K562 (cell line): ENCODE measurements around the gene PLS1. TPM values are rescaled to one million over a fixed set of nuclear protein-coding genes. Genes with fewer than 3 reads are reported as not detected.
A peak's percentile ranks its signal among the peaks of the same experiment; 100 is the strongest.

Source experiments
- ATAC-seq: fragments of 200-7000 bp; cut with Tn5 transposase; 3 replicates; pipeline ENCODE4 v1.9.1; 2020; ENCODE audit warnings: moderate library complexity
- BruUV-seq: library from RNA; stranded (reverse); fragments of 400-500 nt; replicated peaks from 2 replicates; lab custom pipeline; 2021; lab: Mats Ljungman, UMichigan
- CTCF ChIA-PET: fragments of 300-600 bp; formaldehyde crosslinking; extraction: SDS; loops from one replicate; lab custom pipeline; 2021; ENCODE audit warnings: low intra/inter-chr PET ratio; lab: Yijun Ruan, JAX
- POLR2A ChIA-PET: fragments of 300-600, 350-650 bp; sonication (Branson Sonifier 250); formaldehyde crosslinking; extraction: SDS; loops from one replicate; lab custom pipeline; 2021; ENCODE audit warnings: antibody characterized with exemption, inconsistent platforms; lab: Yijun Ruan, JAX
- DNase-seq, 4 experiments: peaks; one replicate each; pipeline versions ENCODE4 v3.0.0 to v3.0.0-alpha.2; 2011 to 2018; ENCODE audit warnings: low spot score in 3 of 4, mixed read lengths in 3 of 4; ENCODE audit errors: extremely low read depth in 1 of 4
- FAIRE-seq: peaks from 2 replicates; lab custom pipeline; 2011; peaks lifted over from hg19 to GRCh38; lab: Jason Lieb, UNC
- H2AFZ ChIP-seq: 2 replicates; pipeline ENCODE4 v1.6.0; 2011; ENCODE audit warnings: low read depth, low read length, control low read depth, inconsistent platforms
- H3K27ac ChIP-seq: fragments of 200-600 bp; 3 replicates; pipeline ENCODE4 v1.8.0; 2011; ENCODE audit warnings: low read depth, mild to moderate bottlenecking, control low read depth, inconsistent platforms, low read length, moderate library complexity, mixed read lengths; ENCODE audit errors: extremely low read depth
- H3K27me3 ChIP-seq, 2 experiments: fragments of 300-600 bp in 1 of 2; 2 replicates in 1 of 2; 3 replicates in 1 of 2; pipeline versions ENCODE4 v1.6.0 to v1.8.0; 2011; ENCODE audit warnings: inconsistent platforms in 2 of 2, low read length in 2 of 2, mild to moderate bottlenecking in 1 of 2, mixed read lengths in 1 of 2, moderate library complexity in 1 of 2; ENCODE audit not compliant: control insufficient read depth in 2 of 2, insufficient read depth in 2 of 2
- H3K36me3 ChIP-seq: fragments of 300-600 bp; 3 replicates; pipeline ENCODE4 v1.8.0; 2011; ENCODE audit warnings: mild to moderate bottlenecking, low read length, inconsistent platforms; ENCODE audit not compliant: control insufficient read depth, insufficient read depth
- H3K4me1 ChIP-seq, 2 experiments: fragments of 200-600 bp in 1 of 2; replicated peaks in 1 of 2; 2 replicates in 1 of 2; 3 replicates in 1 of 2; pipeline versions ENCODE4 v1.5.1 to v1.8.0; 2011; ENCODE audit warnings: inconsistent platforms in 2 of 2, low read length in 2 of 2, mild to moderate bottlenecking in 1 of 2, mixed read lengths in 1 of 2, moderate library complexity in 1 of 2; ENCODE audit not compliant: control insufficient read depth in 2 of 2, insufficient read depth in 2 of 2
- H3K4me2 ChIP-seq: 2 replicates; pipeline ENCODE4 v1.6.1; 2011; ENCODE audit warnings: low read length, control low read depth, inconsistent platforms, mixed read lengths; ENCODE audit not compliant: insufficient read depth
- H3K4me3 ChIP-seq: fragments of 200-600 bp; sonication (generic), shearing (Covaris generic); 2 replicates; pipeline ENCODE4 v1.5.1; 2016; ENCODE audit warnings: control low read depth, inconsistent platforms
- H3K79me2 ChIP-seq: fragments of 200-600 bp; 3 replicates; pipeline ENCODE4 v1.8.0; 2011; ENCODE audit warnings: low read length, inconsistent platforms; ENCODE audit not compliant: control insufficient read depth, insufficient read depth
- H3K9ac ChIP-seq, 2 experiments: 2 replicates each; pipeline versions ENCODE4 v1.6.0 to v1.6.1; 2011; ENCODE audit warnings: low read depth in 2 of 2, low read length in 2 of 2, control low read depth in 1 of 2, inconsistent platforms in 1 of 2, mild to moderate bottlenecking in 1 of 2, mixed read lengths in 1 of 2; ENCODE audit not compliant: insufficient read depth in 1 of 2
- H3K9me1 ChIP-seq: one replicate; pipeline ENCODE4 v1.6.0; 2011; ENCODE audit warnings: inconsistent platforms, mild to moderate bottlenecking, low read length, moderate library complexity; ENCODE audit not compliant: control insufficient read depth, insufficient read depth
- H3K9me3 ChIP-seq: replicated peaks from 2 replicates; pipeline ENCODE4 v1.5.1; 2011; ENCODE audit warnings: low read depth, low read length, inconsistent platforms; ENCODE audit not compliant: control insufficient read depth, insufficient read depth
- H4K20me1 ChIP-seq: replicated peaks from 2 replicates; pipeline ENCODE4 v1.6.1; 2011; ENCODE audit warnings: low read length, inconsistent platforms, mixed read lengths; ENCODE audit not compliant: control insufficient read depth, insufficient read depth
- COPS2 ChIP-seq: fragments of 450-650 bp; conservative IDR thresholded peaks from 2 replicates; pipeline ENCODE4 v1.6.1; 2016; ENCODE audit warnings: mild to moderate bottlenecking, moderate library complexity
- CREM ChIP-seq: IDR thresholded peaks from 2 replicates; pipeline ENCODE4 v1.6.1; 2014; ENCODE audit warnings: antibody characterized with exemption, low read depth
- GTF2E2 ChIP-seq: fragments of 200-800 bp; sonication (Bioruptor generic); IDR thresholded peaks from 2 replicates; pipeline ENCODE4 v1.6.1; 2016; ENCODE audit warnings: missing genetic modification characterization, missing compliant biosample characterization
- HNRNPK ChIP-seq: fragments of 200-400 bp; formaldehyde crosslinking; IDR thresholded peaks from one replicate; pipeline ENCODE4 v1.6.1; 2018; ENCODE audit warnings: mild to moderate bottlenecking, low read depth, low read length; ENCODE audit not compliant: poor library complexity, severe bottlenecking
- JUN ChIP-seq, 2 experiments: sonication (generic) in 1 of 2; formaldehyde crosslinking in 1 of 2; IDR thresholded peaks; 2 replicates each; pipeline versions ENCODE4 v1.6.1 to v1.8.0; 2012 to 2022; ENCODE audit warnings: borderline replicate concordance in 2 of 2, mild to moderate bottlenecking in 2 of 2, improper control_type of control experiment in 1 of 2, low read depth in 1 of 2, low read length in 1 of 2, missing genetic modification reagents in 1 of 2
- NCOA1 ChIP-seq: fragments of 450-650 bp; IDR thresholded peaks from 2 replicates; pipeline ENCODE4 v1.6.1; 2016; ENCODE audit warnings: low read depth
- RAD51 ChIP-seq: fragments of 450-650 bp; IDR thresholded peaks from 2 replicates; pipeline ENCODE4 v1.7.1; 2016; ENCODE audit warnings: low read depth, mild to moderate bottlenecking, borderline replicate concordance
- SNAPC5 ChIP-seq: fragments of 250-450 bp; sonication (Bioruptor Pico); IDR thresholded peaks from 2 replicates; pipeline ENCODE4 v1.8.0; 2021; ENCODE audit warnings: moderate library complexity, mild to moderate bottlenecking, inconsistent platforms
- SRSF9 ChIP-seq: fragments of 200-400 bp; formaldehyde crosslinking; IDR thresholded peaks from 2 replicates; pipeline ENCODE4 v1.6.1; 2017; ENCODE audit warnings: low read depth, low read length, borderline replicate concordance
- STAT5A ChIP-seq: IDR thresholded peaks from 2 replicates; pipeline ENCODE4 v1.6.1; 2012; ENCODE audit warnings: low read length, inconsistent platforms, borderline replicate concordance
- TAL1 ChIP-seq: fragments of 450-650 bp; IDR thresholded peaks from 2 replicates; pipeline ENCODE4 v1.6.1; 2016; ENCODE audit warnings: mild to moderate bottlenecking
- TCF7L2 ChIP-seq: fragments of 150-350 bp; IDR thresholded peaks from 2 replicates; pipeline ENCODE4 v1.6.1; 2016; ENCODE audit warnings: low read depth, mild to moderate bottlenecking, low read length, moderate library complexity
- XRCC4 ChIP-seq: IDR thresholded peaks from one replicate; pipeline ENCODE4 v1.6.1; 2011; ENCODE audit not compliant: insufficient read depth, insufficient read length; ENCODE audit errors: extremely low read depth
- ZC3H8 ChIP-seq: fragments of 450-650 bp; IDR thresholded peaks from 2 replicates; pipeline ENCODE4 v1.6.1; 2017
- ZNF75A ChIP-seq: fragments of 450-650 bp; formaldehyde crosslinking; IDR thresholded peaks from 2 replicates; pipeline ENCODE4 v1.4.0; 2020; ENCODE audit warnings: mild to moderate bottlenecking
- WGBS: fragments of 100-300 bp; shearing (Covaris generic); methylation state at CpG from one replicate; pipeline ENCODE4 v1.1.6; 2016; ENCODE audit warnings: low coverage, mixed read lengths; ENCODE audit not compliant: insufficient coverage; ENCODE audit errors: missing lambda C conversion rate; 5-methylcytosine and 5-hydroxymethylcytosine counted together
- in situ Hi-C: fragments of 300-500 bp; cut with MboI; formaldehyde crosslinking; loops from 4 replicates; pipeline ENCODE4 v1.15.0; 2018; ENCODE audit warnings: inconsistent platforms, mixed read lengths
- intact Hi-C: fragments of 100-400 bp; cut with micrococcal nuclease; formaldehyde crosslinking; loops from 2 replicates; pipeline ENCODE4 v1.14.2; 2022
- polyA plus RNA-seq, 8 experiments: library from polyadenylated mRNA; depleted of rRNA in 4 of 8; stranded (reverse) in 5 of 8; unstranded in 3 of 8; fragments of >200 nt; fragmentation: Nextera tagmentation in 2 of 8; fragmentation: Illumina TruSeq in 1 of 8; extraction: Ambion mirVana in 2 of 8; extraction: Trizol in 1 of 8; gene quantifications; 2 replicates each; pipeline versions ENCODE4 v1.2.1 to v1.2.3, GENCODE V29; 2011 to 2014; ENCODE audit warnings: inconsistent platforms in 1 of 8, missing spikeins in 1 of 8
- total RNA-seq, 7 experiments: library from RNA; depleted of rRNA in 6 of 7; stranded (reverse); fragments of >200 nt in 6 of 7; fragmentation: Illumina TruSeq in 2 of 7; extraction: Trizol in 2 of 7; gene quantifications; 2 replicates each; pipeline versions ENCODE4 v1.2.1 to v1.2.3, GENCODE V29; 2011 to 2021; ENCODE audit warnings: low replicate concordance in 1 of 7
- TF ChIP-seq, protein P1 (sequence below), 2 experiments: fragments of 150-350 bp in 1 of 2; IDR thresholded peaks; 2 replicates each; pipeline ENCODE4 v1.6.1; 2012 to 2016; ENCODE audit warnings: low read depth in 2 of 2, low read length in 2 of 2, mild to moderate bottlenecking in 1 of 2, moderate library complexity in 1 of 2
- TF ChIP-seq, protein P2 (sequence below): conservative IDR thresholded peaks from 2 replicates; pipeline ENCODE4 v1.6.1; 2011; ENCODE audit warnings: low read depth, mild to moderate bottlenecking, low read length; ENCODE audit not compliant: control insufficient read depth

The PLS1 gene
- total and polyA plus RNA-seq, 9 of the 15 experiments (the other 6 are each of a cell fraction or from before 2014, with no cell fraction given), result 6.1 to 21.3 (median 13.0) TPM

DNA sequence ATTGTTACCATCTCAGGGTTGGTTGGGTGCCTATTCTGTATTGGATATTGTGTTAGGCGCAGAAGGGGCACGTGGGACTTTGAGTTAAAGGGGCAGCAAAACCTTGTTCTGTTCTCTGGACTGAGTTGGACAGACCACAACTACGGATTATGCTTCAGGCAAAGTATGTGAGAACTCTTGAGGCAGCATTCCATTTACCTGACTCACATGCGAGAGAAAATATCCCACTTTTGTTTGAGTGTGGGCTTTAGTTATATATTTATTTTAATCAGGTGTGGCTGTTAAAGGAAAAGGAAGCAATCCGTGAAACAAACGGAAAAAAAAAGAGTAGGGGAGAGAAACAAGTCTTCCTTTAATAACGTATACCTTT lies 627 bp upstream of the PLS1 start (continued):
- no peak for TF ChIP-seq GTF2E2 (tag)

GRCh38 chr3:142596726-142597088 lies 514 bp downstream of the PLS1 start:
- TSS peak; percentile 70 for BruUV-seq
- in situ Hi-C loops, result loop anchor here (10.0 kb wide), 1 partner anchor 228 kb away; no protein-coding TSS in a partner anchor
- peak overlapping the region; percentile 59 for H3K27ac ChIP-seq
- no peak for TF ChIP-seq HNRNPK
- TF ChIP-seq TCF7L2, result 0 out of 2 replicates have a peak, but pooled peaks have one; percentile 3
- no peak for TF ChIP-seq XRCC4
- TF ChIP-seq, protein P1, sequence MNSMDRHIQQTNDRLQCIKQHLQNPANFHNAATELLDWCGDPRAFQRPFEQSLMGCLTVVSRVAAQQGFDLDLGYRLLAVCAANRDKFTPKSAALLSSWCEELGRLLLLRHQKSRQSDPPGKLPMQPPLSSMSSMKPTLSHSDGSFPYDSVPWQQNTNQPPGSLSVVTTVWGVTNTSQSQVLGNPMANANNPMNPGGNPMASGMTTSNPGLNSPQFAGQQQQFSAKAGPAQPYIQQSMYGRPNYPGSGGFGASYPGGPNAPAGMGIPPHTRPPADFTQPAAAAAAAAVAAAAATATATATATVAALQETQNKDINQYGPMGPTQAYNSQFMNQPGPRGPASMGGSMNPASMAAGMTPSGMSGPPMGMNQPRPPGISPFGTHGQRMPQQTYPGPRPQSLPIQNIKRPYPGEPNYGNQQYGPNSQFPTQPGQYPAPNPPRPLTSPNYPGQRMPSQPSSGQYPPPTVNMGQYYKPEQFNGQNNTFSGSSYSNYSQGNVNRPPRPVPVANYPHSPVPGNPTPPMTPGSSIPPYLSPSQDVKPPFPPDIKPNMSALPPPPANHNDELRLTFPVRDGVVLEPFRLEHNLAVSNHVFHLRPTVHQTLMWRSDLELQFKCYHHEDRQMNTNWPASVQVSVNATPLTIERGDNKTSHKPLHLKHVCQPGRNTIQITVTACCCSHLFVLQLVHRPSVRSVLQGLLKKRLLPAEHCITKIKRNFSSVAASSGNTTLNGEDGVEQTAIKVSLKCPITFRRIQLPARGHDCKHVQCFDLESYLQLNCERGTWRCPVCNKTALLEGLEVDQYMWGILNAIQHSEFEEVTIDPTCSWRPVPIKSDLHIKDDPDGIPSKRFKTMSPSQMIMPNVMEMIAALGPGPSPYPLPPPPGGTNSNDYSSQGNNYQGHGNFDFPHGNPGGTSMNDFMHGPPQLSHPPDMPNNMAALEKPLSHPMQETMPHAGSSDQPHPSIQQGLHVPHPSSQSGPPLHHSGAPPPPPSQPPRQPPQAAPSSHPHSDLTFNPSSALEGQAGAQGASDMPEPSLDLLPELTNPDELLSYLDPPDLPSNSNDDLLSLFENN (IDR thresholded peaks at IDR 0.05; ENCODE audit: low read depth in 2 of 2, low read length in 2 of 2), result no peak
- no peak for TF ChIP-seq SRSF9
- TF ChIP-seq, protein P2, sequence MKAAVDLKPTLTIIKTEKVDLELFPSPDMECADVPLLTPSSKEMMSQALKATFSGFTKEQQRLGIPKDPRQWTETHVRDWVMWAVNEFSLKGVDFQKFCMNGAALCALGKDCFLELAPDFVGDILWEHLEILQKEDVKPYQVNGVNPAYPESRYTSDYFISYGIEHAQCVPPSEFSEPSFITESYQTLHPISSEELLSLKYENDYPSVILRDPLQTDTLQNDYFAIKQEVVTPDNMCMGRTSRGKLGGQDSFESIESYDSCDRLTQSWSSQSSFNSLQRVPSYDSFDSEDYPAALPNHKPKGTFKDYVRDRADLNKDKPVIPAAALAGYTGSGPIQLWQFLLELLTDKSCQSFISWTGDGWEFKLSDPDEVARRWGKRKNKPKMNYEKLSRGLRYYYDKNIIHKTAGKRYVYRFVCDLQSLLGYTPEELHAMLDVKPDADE, result no peak
- no peak for TF ChIP-seq SNAPC5 (CRISPR knock-in tag)
- no peak for TF ChIP-seq STAT5A
- no peak for TF ChIP-seq RAD51
- no peak for TF ChIP-seq COPS2
- no peak for TF ChIP-seq NCOA1
- TF ChIP-seq ZNF75A, result no peak
- TF ChIP-seq TAL1, result no peak
- no peak for TF ChIP-seq CREM
- TF ChIP-seq JUN (IDR thresholded peaks at IDR 0.05; ENCODE audit: borderline replicate concordance, low read depth, low read length), result no peak
- TF ChIP-seq JUN (CRISPR knock-in tag; IDR thresholded peaks at IDR 0.05; ENCODE audit: borderline replicate concordance), result 0 out of 2 replicates have a peak, but pooled peaks have one; percentile 17
- no peak for TF ChIP-seq ZC3H8

More at GRCh38 chr3:142596726-142597088, 514 bp downstream of the PLS1 start:
- H4K20me1 ChIP-seq, result no peaks in the 10 kb centered on the region
- peaks cover 0 to 14% of the 10 kb centered on the region in 2 experiments; a peak in 3 of 5 replicates for H3K4me1 ChIP-seq
- intact Hi-C loops, result loop anchor here (5.0 kb wide), 1 partner anchor 131 kb away; no protein-coding TSS in a partner anchor
- peak overlapping the region; percentile 84 for H3K4me2 ChIP-seq
- peak overlapping the region; percentile 72 for H3K4me3 ChIP-seq
- CTCF ChIA-PET, result no interaction called here
- 0% methylated on average over 5 of the region's 5 CpGs for WGBS
- H3K9me3 ChIP-seq, result no peaks in the 10 kb centered on the region
- DNase-seq, result peak in 1 of 4 experiments; percentile 14
- FAIRE-seq, result no peak
- H3K27me3 ChIP-seq, result no peaks in the 10 kb centered on the region
- H3K36me3 ChIP-seq, result peaks cover 2% of the 10 kb centered on the region; the same call in 1 of the 3 replicates
- peak overlapping the region; percentile 74 to 94 for H3K9ac ChIP-seq
- no peaks in the 10 kb centered on the region for H3K9me1 ChIP-seq
- peak; percentile 9 for ATAC-seq
- peak overlapping the region; percentile 97 for H2AFZ ChIP-seq
- POLR2A ChIA-PET, result interaction anchor here (1.2 to 3.1 kb wide), 3 partner anchors 13 to 128 kb away, joined by 4 to 11 read pairs (median 8); partner anchors contain the start of genes ATR and TRPC1
- peaks cover 27% of the 10 kb centered on the region for H3K79me2 ChIP-seq
